HCT116 (cell line): ENCODE data around the gene ROMO1. TPM values are rescaled to one million over a fixed set of nuclear protein-coding genes. Genes with fewer than 3 reads are reported as not detected.
"Not testable (repeated sequence)": the region's sequence is repeated elsewhere in the genome, so short reads cannot be mapped to it uniquely, and the experiment has no call there.

Experiments
- ATAC-seq: fragments of 200-7000 bp; cut with Tn5 transposase; 2 replicates; pipeline ENCODE4 v1.9.1; 2020; ENCODE audit warnings: mild to moderate bottlenecking, moderate library complexity
- BruUV-seq: library from RNA; stranded (reverse); fragments of 400-500 nt; replicated peaks from 2 replicates; lab custom pipeline; 2021; lab: Mats Ljungman, UMichigan
- CTCF ChIA-PET: fragments of 300-600 bp; sonication (Branson Sonifier 250); formaldehyde crosslinking; loops from one replicate; lab custom pipeline; 2021; ENCODE audit warnings: antibody characterized with exemption; lab: Charles Lee
- POLR2A ChIA-PET: fragments of 300-600, 350-600 bp; sonication (Branson Sonifier 250); formaldehyde crosslinking; loops from one replicate; lab custom pipeline; 2021; ENCODE audit warnings: antibody characterized with exemption; lab: Charles Lee
- RAD21 ChIA-PET, 2 experiments: fragments of 300-600 bp; sonication (Branson Sonifier 250); formaldehyde crosslinking; loops; one replicate each; lab custom pipeline; 2023; ENCODE audit warnings: low total read pairs in 2 of 2; ENCODE audit not compliant: uncharacterized antibody in 2 of 2, unreplicated experiment in 2 of 2, low non-redundant PET in 1 of 2; lab: Charles Lee
- DNase-seq: peaks from one replicate; pipeline ENCODE4 v3.0.0-alpha.2; 2010; ENCODE audit warnings: low read depth, low spot score
- H2AFZ ChIP-seq: fragments of 200-600 bp; shearing (Covaris generic), sonication (generic); 2 replicates; pipeline ENCODE4 v1.6.1; 2017; ENCODE audit warnings: low read depth, mixed run types, mixed read lengths, antibody characterized with exemption, low read length; ENCODE audit not compliant: poor library complexity, severe bottlenecking
- H3K27ac ChIP-seq: 2 replicates; pipeline ENCODE4 v1.5.1; 2012; ENCODE audit warnings: low read depth, low read length
- H3K27me3 ChIP-seq: fragments of 200-600 bp; sonication (generic); 2 replicates; pipeline ENCODE4 v1.6.1; 2016; ENCODE audit warnings: mixed run types, low read length, mixed read lengths; ENCODE audit not compliant: insufficient read depth
- H3K36me3 ChIP-seq, 2 experiments: fragments of 200-500 bp in 1 of 2; fragments of 200-600 bp in 1 of 2; sonication (Bioruptor generic) in 1 of 2; sonication (generic) in 1 of 2; 2 replicates each; pipeline versions ENCODE4 v1.5.1 to v1.6.1; 2014 to 2016; ENCODE audit warnings: low read length in 2 of 2, inconsistent platforms in 1 of 2, mixed read lengths in 1 of 2, mixed run types in 1 of 2; ENCODE audit not compliant: insufficient read depth in 2 of 2, control insufficient read depth in 1 of 2
- H3K4me1 ChIP-seq, 2 experiments: fragments of 200-600 bp in 1 of 2; sonication (generic) in 1 of 2; 2 replicates each; pipeline versions ENCODE4 v1.5.1 to v1.6.1; 2012 to 2017; ENCODE audit warnings: low read length in 2 of 2, inconsistent platforms in 1 of 2, mild to moderate bottlenecking in 1 of 2, mixed read lengths in 1 of 2, mixed run types in 1 of 2, moderate library complexity in 1 of 2; ENCODE audit not compliant: insufficient read depth in 2 of 2, control insufficient read depth in 1 of 2
- H3K4me2 ChIP-seq: fragments of 200-600 bp; sonication (generic); 2 replicates; pipeline ENCODE4 v1.6.1; 2017; ENCODE audit warnings: mixed run types, low read length, mixed read lengths
- H3K4me3 ChIP-seq, 2 experiments: fragments of 200-600 bp in 1 of 2; sonication (generic) in 1 of 2; replicated peaks in 1 of 2; 2 replicates each; pipeline ENCODE4 v1.5.1; 2011 to 2016; ENCODE audit warnings: low read length in 2 of 2, control low read depth in 1 of 2, low read depth in 1 of 2, mild to moderate bottlenecking in 1 of 2, mixed read lengths in 1 of 2, mixed run types in 1 of 2
- H3K79me2 ChIP-seq: fragments of 200-600 bp; sonication (generic); 2 replicates; pipeline ENCODE4 v1.6.1; 2017; ENCODE audit warnings: mild to moderate bottlenecking, mixed run types, low read length, moderate library complexity, mixed read lengths; ENCODE audit not compliant: insufficient read depth
- H3K9ac ChIP-seq: fragments of 200-600 bp; sonication (generic); 2 replicates; pipeline ENCODE4 v1.6.1; 2016; ENCODE audit warnings: low read length, mixed read lengths
- H3K9me2 ChIP-seq: fragments of 200-600 bp; sonication (generic), shearing (Covaris generic); 2 replicates; pipeline ENCODE4 v1.6.1; 2017; ENCODE audit warnings: mixed run types, mild to moderate bottlenecking, moderate library complexity; ENCODE audit not compliant: insufficient read depth
- H3K9me3 ChIP-seq, 2 experiments: fragments of 200-500 bp in 1 of 2; fragments of 200-600 bp in 1 of 2; sonication (Bioruptor generic) in 1 of 2; sonication (generic) in 1 of 2; 2 replicates each; pipeline ENCODE4 v1.6.1; 2014 to 2017; ENCODE audit warnings: low read length in 2 of 2, mixed read lengths in 2 of 2, inconsistent platforms in 1 of 2, low read depth in 1 of 2, mild to moderate bottlenecking in 1 of 2, mixed run types in 1 of 2, moderate library complexity in 1 of 2; ENCODE audit not compliant: control insufficient read depth in 1 of 2, insufficient read depth in 1 of 2
- H4K20me1 ChIP-seq: fragments of 200-600 bp; sonication (generic), shearing (Covaris generic); 2 replicates; pipeline ENCODE4 v1.6.1; 2017; ENCODE audit warnings: mixed run types, mild to moderate bottlenecking, moderate library complexity; ENCODE audit not compliant: insufficient read depth
- CBX3 ChIP-seq: IDR thresholded peaks from 2 replicates; pipeline ENCODE4 v1.6.1; 2012; ENCODE audit warnings: low read depth
- CTCF ChIP-seq, 3 experiments: fragments of 200-600 bp in 1 of 3; sonication (generic) in 1 of 3; IDR thresholded peaks in 2 of 3; conservative IDR thresholded peaks in 1 of 3; 2 replicates each; pipeline ENCODE4 v1.5.1; 2012 to 2017; ENCODE audit warnings: low read depth in 2 of 3, low read length in 2 of 3, antibody characterized with exemption in 1 of 3, borderline replicate concordance in 1 of 3, control low read depth in 1 of 3, mild to moderate bottlenecking in 1 of 3, mixed read lengths in 1 of 3, mixed run types in 1 of 3, moderate library complexity in 1 of 3; ENCODE audit not compliant: insufficient read depth in 1 of 3
- FOSL1 ChIP-seq: IDR thresholded peaks from 2 replicates; pipeline ENCODE4 v1.6.1; 2012; ENCODE audit warnings: low read depth
- JUND ChIP-seq: IDR thresholded peaks from 2 replicates; pipeline ENCODE4 v1.6.1; 2012
- POLR2A ChIP-seq: IDR thresholded peaks from 2 replicates; pipeline ENCODE4 v1.7.0; 2011; ENCODE audit warnings: borderline replicate concordance; ENCODE audit not compliant: insufficient read depth, insufficient read length; ENCODE audit errors: extremely low read depth
- RAD21 ChIP-seq: IDR thresholded peaks from 2 replicates; pipeline ENCODE4 v1.6.1; 2012; ENCODE audit warnings: low read depth, mild to moderate bottlenecking
- intact Hi-C: fragments of 100-400 bp; cut with micrococcal nuclease; formaldehyde crosslinking; loops from 2 replicates; pipeline ENCODE4 v1.10.0; 2022
- total RNA-seq: library from RNA; stranded (reverse); gene quantifications from one replicate; pipeline ENCODE4 v1.2.1, GENCODE V29; 2021; ENCODE audit not compliant: unreplicated experiment

ROMO1 gene
- total RNA-seq, 1 experiment from 2014 or later = 167 TPM

GRCh38 chr20:35681960-35682359 is 17.2 kb upstream of the ROMO1 start (continued):
- TF ChIP-seq POLR2A = no peak
- no peak for TF ChIP-seq JUND
- no peak for TF ChIP-seq RAD21
- TF ChIP-seq FOSL1 = no peak

GRCh38 chr20:35685368-35685767 is 13.8 kb upstream of the ROMO1 start:
- H3K9ac ChIP-seq, intact Hi-C loops, H3K9me2 ChIP-seq, H3K9me3 ChIP-seq, CTCF ChIA-PET, H3K27ac ChIP-seq, H3K4me2 ChIP-seq, DNase-seq, H3K4me1 ChIP-seq, H3K4me3 ChIP-seq, RAD21 ChIA-PET, H2AFZ ChIP-seq, ATAC-seq, BruUV-seq, H3K79me2 ChIP-seq, H4K20me1 ChIP-seq, H3K27me3 ChIP-seq: not testable (repeated sequence)
- peaks cover 2 to 16% of the 10 kb centered on the region in 2 experiments; a peak in 2 of 4 replicates for H3K36me3 ChIP-seq
- POLR2A ChIA-PET = interaction anchor here (0.7 kb wide), 1 partner anchor 308 kb away, joined by 4 read pairs; no protein-coding TSS in a partner anchor

GRCh38 chr20:35686872-35687271 is 12.3 kb upstream of the ROMO1 start:
- RAD21 ChIA-PET, H3K27me3 ChIP-seq, H3K27ac ChIP-seq, POLR2A ChIA-PET, H3K9me3 ChIP-seq, H3K9me2 ChIP-seq, H4K20me1 ChIP-seq, intact Hi-C loops, H2AFZ ChIP-seq, DNase-seq, H3K4me3 ChIP-seq, H3K4me2 ChIP-seq, ATAC-seq, H3K4me1 ChIP-seq, H3K79me2 ChIP-seq, H3K9ac ChIP-seq, BruUV-seq: not testable (repeated sequence)
- TF ChIP-seq RAD21 (peak; percentile 47), CTCF (IDR thresholded peaks at IDR 0.05 in 2 of 3, conservative IDR thresholded peaks at IDR 0.05 in 1 of 3; ENCODE audit: borderline replicate concordance in 1 of 3, insufficient read depth in 1 of 3, low read depth in 2 of 3, low read length in 2 of 3) (peak; percentile 24 to 38 (median 25); a peak in 2 of 6 replicates), CBX3 (peak; percentile 48; the same call in 1 of the 2 replicates)
- H3K36me3 ChIP-seq = peaks cover 2 to 16% of the 10 kb centered on the region in 2 experiments; a peak in 3 of 4 replicates
- CTCF ChIA-PET = interaction anchor here (0.6 to 1.0 kb wide), 2 partner anchors 198 to 223 kb away, joined by 3 to 5 read pairs; no protein-coding TSS in a partner anchor
